Tibial artery (tissue), 4 donors: ENCODE measurements around the gene ANKFY1.
"Not testable (repeated sequence)": the region's sequence is repeated elsewhere in the genome, so short reads cannot be mapped to it uniquely, and the experiment has no call there.

Experiments
- DNase-seq, 2 donors: peaks; one replicate each; pipeline ENCODE4 v3.0.0-alpha.2; 2019
- H3K27ac ChIP-seq, 2 donors: fragments of 200-600 bp; sonication (generic) in 1 of 2; 1 replicate in 1 of 2; 2 replicates in 1 of 2; pipeline ENCODE4 v1.5.1; 2018 to 2019; ENCODE audit warnings: mild to moderate bottlenecking in 1 of 2
- H3K27me3 ChIP-seq, 2 donors: fragments of 200-600 bp; sonication (generic) in 1 of 2; one replicate each; pipeline versions ENCODE4 v1.5.1 to v1.6.0; 2016 to 2019
- H3K36me3 ChIP-seq, 3 donors: fragments of 200-600 bp; sonication (generic) in 2 of 3; one replicate each; pipeline ENCODE4 v1.5.1; 2016 to 2019; ENCODE audit warnings: mild to moderate bottlenecking in 2 of 3
- H3K4me1 ChIP-seq, 4 donors: fragments of 200-600 bp; sonication (generic) in 2 of 4; 1 replicate in 3 of 4; 2 replicates in 1 of 4; pipeline ENCODE4 v1.5.1; 2016 to 2019
- H3K4me3 ChIP-seq, 2 donors: fragments of 200-600 bp; sonication (generic) in 1 of 2; 1 replicate in 1 of 2; 2 replicates in 1 of 2; pipeline ENCODE4 v1.5.1; 2018 to 2019; ENCODE audit warnings: mild to moderate bottlenecking in 2 of 2
- H3K9me3 ChIP-seq, 3 donors: fragments of 200-600 bp; sonication (generic) in 1 of 3; one replicate each; pipeline ENCODE4 v1.5.1; 2016 to 2019
- intact Hi-C: fragments of 100-400 bp; cut with DNase I; formaldehyde crosslinking; loops from one replicate; pipeline ENCODE4 v1.15.0; 2023; ENCODE audit warnings: low total_unique reads
- TF ChIP-seq, protein P1 (sequence below), 2 experiments: fragments of 200-600 bp in 1 of 2; fragments of 450-650 bp in 1 of 2; IDR thresholded peaks; one replicate each; pipeline ENCODE4 v1.5.1; 2017 to 2019; ENCODE audit warnings: antibody characterized with exemption in 2 of 2, mild to moderate bottlenecking in 1 of 2, moderate library complexity in 1 of 2

The ANKFY1 gene

DNA sequence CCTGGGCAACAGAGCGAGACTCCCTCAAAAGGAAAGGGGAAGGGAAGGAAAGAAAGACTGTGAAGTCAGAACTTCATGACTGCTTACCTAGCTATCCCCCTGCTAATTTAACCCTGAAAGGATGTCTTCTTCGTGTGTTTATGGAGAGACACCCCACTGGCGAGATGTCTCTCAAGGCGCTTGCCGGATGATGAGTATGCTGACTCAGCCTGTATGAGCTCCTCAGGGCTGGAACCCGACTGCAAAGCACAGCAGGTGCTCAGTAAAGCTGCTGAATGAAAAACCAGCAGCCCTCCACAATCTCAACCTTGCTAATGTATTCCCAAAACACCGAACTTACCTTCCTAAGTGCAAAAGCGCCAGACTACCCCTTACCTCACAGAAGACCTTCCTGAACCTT, 2.3 kb downstream of the ANKFY1 start:
- peaks cover 0 to 8% (median 3%) of the 10 kb centered on the region in 3 donors for H3K9me3 ChIP-seq
- peaks cover 4 to 31% (median 25%) of the 10 kb centered on the region in 4 donors for H3K4me1 ChIP-seq
- H3K27ac ChIP-seq, result no peak overlapping the region
- intact Hi-C loops, result loop anchor here (10.0 kb wide), 1 partner anchor 57 kb away; no protein-coding TSS in a partner anchor
- H3K36me3 ChIP-seq, result peaks cover 9 to 12% (median 10%) of the 10 kb centered on the region in 3 donors
- no peak overlapping the region for H3K4me3 ChIP-seq
- no peak for DNase-seq
- no peaks in the 10 kb centered on the region for H3K27me3 ChIP-seq
- TF ChIP-seq, protein P1, sequence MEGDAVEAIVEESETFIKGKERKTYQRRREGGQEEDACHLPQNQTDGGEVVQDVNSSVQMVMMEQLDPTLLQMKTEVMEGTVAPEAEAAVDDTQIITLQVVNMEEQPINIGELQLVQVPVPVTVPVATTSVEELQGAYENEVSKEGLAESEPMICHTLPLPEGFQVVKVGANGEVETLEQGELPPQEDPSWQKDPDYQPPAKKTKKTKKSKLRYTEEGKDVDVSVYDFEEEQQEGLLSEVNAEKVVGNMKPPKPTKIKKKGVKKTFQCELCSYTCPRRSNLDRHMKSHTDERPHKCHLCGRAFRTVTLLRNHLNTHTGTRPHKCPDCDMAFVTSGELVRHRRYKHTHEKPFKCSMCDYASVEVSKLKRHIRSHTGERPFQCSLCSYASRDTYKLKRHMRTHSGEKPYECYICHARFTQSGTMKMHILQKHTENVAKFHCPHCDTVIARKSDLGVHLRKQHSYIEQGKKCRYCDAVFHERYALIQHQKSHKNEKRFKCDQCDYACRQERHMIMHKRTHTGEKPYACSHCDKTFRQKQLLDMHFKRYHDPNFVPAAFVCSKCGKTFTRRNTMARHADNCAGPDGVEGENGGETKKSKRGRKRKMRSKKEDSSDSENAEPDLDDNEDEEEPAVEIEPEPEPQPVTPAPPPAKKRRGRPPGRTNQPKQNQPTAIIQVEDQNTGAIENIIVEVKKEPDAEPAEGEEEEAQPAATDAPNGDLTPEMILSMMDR (IDR thresholded peaks at IDR 0.05), result no peak

DNA sequence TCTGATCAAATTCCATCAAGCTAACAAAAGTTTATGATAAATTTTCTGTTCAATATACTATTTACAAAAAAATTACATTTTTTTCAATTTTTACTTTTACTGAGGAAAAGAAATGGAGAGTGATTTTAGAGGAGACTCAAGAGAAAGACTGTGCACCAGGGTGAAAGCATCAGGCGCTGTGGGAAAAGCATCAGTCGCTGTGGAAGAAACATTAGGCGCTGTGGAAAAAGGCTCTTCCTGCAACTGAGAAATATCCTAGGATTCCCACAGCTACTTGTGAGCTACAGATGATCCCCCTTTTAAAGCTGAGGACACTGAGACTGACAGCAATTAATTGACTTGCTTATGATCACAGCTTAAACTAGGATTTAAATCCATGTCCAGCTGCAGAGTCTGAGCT, 4.9 kb downstream of the ANKFY1 start:
- Histone ChIP-seq H3K27ac (no peak overlapping the region), H3K4me1 (peaks cover 4 to 21% (median 16%) of the 10 kb centered on the region in 4 donors), H3K27me3 (no peaks in the 10 kb centered on the region), H3K36me3 (peaks cover 9 to 12% (median 10%) of the 10 kb centered on the region in 3 donors), H3K9me3 (peaks cover 0 to 8% (median 3%) of the 10 kb centered on the region in 3 donors), H3K4me3 (no peak overlapping the region)
- TF ChIP-seq, protein P1 (IDR thresholded peaks at IDR 0.05), result no peak
- no peak for DNase-seq
- intact Hi-C loops, result no loop called here

DNA sequence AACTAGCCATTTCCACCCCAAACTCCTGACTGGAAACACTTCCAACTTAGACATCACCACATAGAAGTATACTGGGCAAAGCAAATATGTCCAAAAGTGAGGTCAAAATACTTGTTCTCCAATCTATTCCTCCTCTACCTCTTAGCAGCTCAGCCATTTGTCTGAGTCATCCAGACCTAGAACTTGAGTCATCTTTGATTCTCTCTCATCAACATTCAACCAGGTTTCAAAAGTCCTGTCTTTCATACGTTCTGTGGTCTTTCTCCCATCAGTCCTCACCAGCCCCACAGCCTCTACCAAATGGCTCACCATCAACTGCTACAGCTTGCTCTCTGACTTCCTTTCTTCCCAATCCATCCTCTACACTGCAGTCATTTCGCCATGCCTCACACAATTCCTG, 6.8 kb downstream of the ANKFY1 start:
- H3K36me3 ChIP-seq, result peaks cover 9 to 12% (median 10%) of the 10 kb centered on the region in 3 donors
- intact Hi-C loops, result no loop called here
- TF ChIP-seq, protein P1 (IDR thresholded peaks at IDR 0.05), result no peak
- no peak overlapping the region for H3K27ac ChIP-seq
- H3K9me3 ChIP-seq, result peaks cover 0 to 8% (median 3%) of the 10 kb centered on the region in 3 donors
- H3K4me1 ChIP-seq, result peaks cover 0 to 11% (median 4%) of the 10 kb centered on the region in 4 donors
- DNase-seq, result no peak
- no peaks in the 10 kb centered on the region for H3K27me3 ChIP-seq
- no peak overlapping the region for H3K4me3 ChIP-seq

DNA sequence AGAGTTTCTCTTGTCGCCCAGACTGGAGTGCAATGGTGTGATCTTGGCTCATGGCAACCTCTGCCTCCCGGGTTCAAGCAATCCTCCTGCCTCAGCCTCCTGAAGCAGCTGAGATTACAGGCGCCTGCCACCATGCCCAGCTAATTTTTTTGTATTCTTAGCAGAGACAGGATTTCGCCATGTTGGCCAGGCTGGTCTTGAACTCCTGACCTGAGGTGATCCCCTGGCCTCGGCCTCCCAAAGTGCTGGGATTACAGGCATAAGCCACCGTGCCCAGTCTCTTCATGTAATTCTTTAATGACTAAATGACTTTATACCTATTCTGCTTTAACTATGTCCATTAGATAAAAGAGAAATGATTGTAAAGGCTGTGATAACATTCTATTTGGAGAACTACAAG, 8.5 kb downstream of the ANKFY1 start:
- H3K9me3 ChIP-seq, intact Hi-C loops, H3K27me3 ChIP-seq, H3K27ac ChIP-seq, H3K4me3 ChIP-seq, DNase-seq: not testable (repeated sequence)
- H3K4me1 ChIP-seq, result peaks cover 0 to 15% (median 3%) of the 10 kb centered on the region in 4 donors
- H3K36me3 ChIP-seq, result peaks cover 9 to 12% (median 10%) of the 10 kb centered on the region in 3 donors

DNA sequence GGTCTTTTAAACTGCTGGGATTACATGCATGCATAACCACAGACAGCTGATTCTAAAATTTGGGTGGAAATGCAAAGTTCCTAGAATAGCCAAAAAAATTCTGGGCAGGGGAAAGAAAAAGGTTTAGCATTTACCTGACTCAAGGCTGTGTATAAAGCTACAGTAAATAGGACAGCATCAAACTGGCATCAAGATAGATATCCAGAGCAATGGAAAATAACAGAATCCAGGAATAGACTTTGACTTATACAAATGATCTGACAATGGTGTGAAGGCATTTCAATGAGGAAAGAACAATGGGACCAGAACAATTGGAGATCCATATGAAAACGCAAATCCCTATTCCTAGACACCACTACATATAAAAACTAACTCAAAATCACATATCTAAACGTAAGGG, 12.9 kb downstream of the ANKFY1 start:
- peaks cover 0 to 52% (median 30%) of the 10 kb centered on the region in 4 donors for H3K4me1 ChIP-seq
- intact Hi-C loops, result no loop called here
- TF ChIP-seq, protein P1 (IDR thresholded peaks at IDR 0.05), result no peak
- peak overlapping the region in 1 of 2 donors; percentile 65 for H3K27ac ChIP-seq
- no peaks in the 10 kb centered on the region for H3K36me3 ChIP-seq
- H3K9me3 ChIP-seq, result no peaks in the 10 kb centered on the region
- H3K27me3 ChIP-seq, result no peaks in the 10 kb centered on the region
- no peak overlapping the region for H3K4me3 ChIP-seq
- no peak for DNase-seq

DNA sequence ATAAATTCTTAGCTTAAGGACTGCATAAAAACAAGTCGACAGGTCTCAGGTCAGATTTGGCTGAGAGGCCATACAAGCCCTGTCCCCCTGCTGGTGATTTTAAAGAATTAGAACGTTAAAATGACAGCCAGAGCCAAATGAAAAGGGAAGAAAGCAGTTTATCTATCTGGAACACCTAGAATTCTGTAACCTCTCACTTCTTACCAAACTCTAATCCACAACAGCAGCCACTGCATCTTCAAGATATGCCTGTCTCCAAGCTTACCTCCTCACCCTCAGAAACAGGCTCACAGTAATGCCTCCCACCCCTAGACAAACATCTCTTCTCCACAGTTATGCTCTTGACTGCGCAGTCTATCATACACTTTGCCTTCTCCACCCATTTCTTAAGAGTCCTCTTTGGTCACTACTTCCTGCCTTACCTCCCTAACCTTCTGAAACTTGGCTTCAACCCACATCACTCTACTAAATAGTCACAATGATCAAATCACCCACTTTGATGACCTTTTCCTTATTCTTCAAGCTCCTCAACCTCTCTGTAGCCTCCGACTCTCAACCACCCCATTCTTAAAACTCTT, 14.2 kb downstream of the ANKFY1 start:
- TF ChIP-seq, protein P1 (IDR thresholded peaks at IDR 0.05), result peak; percentile 23 to 28
- H3K27ac ChIP-seq, result peak overlapping the region; percentile 65

More for the DNA sequence above, 14.2 kb downstream of the ANKFY1 start:
- Histone ChIP-seq H3K27me3 (no peaks in the 10 kb centered on the region), H3K4me3 (no peak overlapping the region), H3K36me3 (no peaks in the 10 kb centered on the region), H3K9me3 (no peaks in the 10 kb centered on the region), H3K4me1 (peaks cover 0 to 52% (median 30%) of the 10 kb centered on the region in 4 donors)
- intact Hi-C loops, result no loop called here
- no peak for DNase-seq
